Activated T-cell treated with anti-CD3 and anti-CD28 coated beads, Interleukin-2, amount 50 U/mL, for 4 hours (primary cell): Measurements from ENCODE around the gene KLC3. TPM values are rescaled to one million over a fixed set of nuclear protein-coding genes. Genes with fewer than 3 reads are reported as not detected.

ENCODE experiments used
- ATAC-seq, 2 donors: fragments of 200-7000 bp; cut with Tn5 transposase; one replicate each; pipeline ENCODE4 v1.10.0; 2021
- DNase-seq: peaks from one replicate; pipeline ENCODE4 v3.0.0-alpha.2; 2020
- H3K27me3 Mint-ChIP-seq: one replicate; pipeline ENCODE4 v1.8.0; 2021; ENCODE audit warnings: low read depth, mixed read lengths
- H3K36me3 Mint-ChIP-seq: one replicate; pipeline ENCODE4 v1.8.0; 2022; ENCODE audit warnings: mixed read lengths; ENCODE audit not compliant: insufficient read depth
- H3K4me1 Mint-ChIP-seq: one replicate; pipeline ENCODE4 v1.8.0; 2021; ENCODE audit warnings: low read depth, mixed read lengths
- H3K4me3 Mint-ChIP-seq: one replicate; pipeline ENCODE4 v1.8.0; 2021; ENCODE audit warnings: mild to moderate bottlenecking, moderate library complexity, mixed read lengths
- H3K9me3 Mint-ChIP-seq: one replicate; pipeline ENCODE4 v1.8.0; 2021; ENCODE audit warnings: mixed read lengths
- total RNA-seq, 3 donors: library from RNA; stranded (reverse); gene quantifications; one replicate each; pipeline ENCODE4 v1.2.1, GENCODE V29; 2021

The KLC3 gene
- total RNA-seq, 3 donors from 2014 or later = not detected

- Mint-ChIP-seq H3K9me3 (no peaks in the 10 kb centered on the region), H3K4me1 (no peaks in the 10 kb centered on the region), H3K36me3 (peaks cover 13% of the 10 kb centered on the region), H3K4me3 (no peak overlapping the region), H3K27me3 (peaks cover 16% of the 10 kb centered on the region)
- ATAC-seq (no peak), DNase-seq (no peak)
Observed at GRCh38 chr19:45349126-45349415, 8.5 kb downstream of the KLC3 start.

GRCh38 chr19:45349430-45349941 is 8.9 kb downstream of the KLC3 start:
- Mint-ChIP-seq H3K4me1 (no peaks in the 10 kb centered on the region), H3K9me3 (no peaks in the 10 kb centered on the region), H3K36me3 (peaks cover 13% of the 10 kb centered on the region), H3K27me3 (peaks cover 12% of the 10 kb centered on the region), H3K4me3 (no peak overlapping the region)
- ATAC-seq (no peak), DNase-seq (no peak)

- H3K4me3 Mint-ChIP-seq = no peak overlapping the region
- H3K9me3 Mint-ChIP-seq = no peaks in the 10 kb centered on the region
- peaks cover 9% of the 10 kb centered on the region for H3K27me3 Mint-ChIP-seq
- H3K36me3 Mint-ChIP-seq = peaks cover 17% of the 10 kb centered on the region
- no peak for DNase-seq
- no peaks in the 10 kb centered on the region for H3K4me1 Mint-ChIP-seq
- ATAC-seq = no peak
Observed at GRCh38 chr19:45350477-45351058, 10.0 kb downstream of the KLC3 start.

- H3K27me3 Mint-ChIP-seq = peaks cover under 1% of the 10 kb centered on the region
- no peaks in the 10 kb centered on the region for H3K9me3 Mint-ChIP-seq
- ATAC-seq (no peak), DNase-seq (no peak)
- H3K4me3 Mint-ChIP-seq = no peak overlapping the region
- H3K36me3 Mint-ChIP-seq = peaks cover 17% of the 10 kb centered on the region
- H3K4me1 Mint-ChIP-seq = no peaks in the 10 kb centered on the region
Observed at GRCh38 chr19:45351401-45351952, 10.9 kb downstream of the KLC3 start.

GRCh38 chr19:45352062-45352461 is 11.5 kb downstream of the KLC3 start:
- no peak for ATAC-seq
- peaks cover 17% of the 10 kb centered on the region for H3K36me3 Mint-ChIP-seq
- no peaks in the 10 kb centered on the region for H3K27me3 Mint-ChIP-seq
- H3K4me1 Mint-ChIP-seq = no peaks in the 10 kb centered on the region
- no peaks in the 10 kb centered on the region for H3K9me3 Mint-ChIP-seq
- H3K4me3 Mint-ChIP-seq = no peak overlapping the region
- DNase-seq = no peak

GRCh38 chr19:45352471-45352870 is 11.9 kb downstream of the KLC3 start:
- DNase-seq = no peak
- H3K9me3 Mint-ChIP-seq = no peaks in the 10 kb centered on the region
- no peaks in the 10 kb centered on the region for H3K27me3 Mint-ChIP-seq
- H3K4me3 Mint-ChIP-seq = no peak overlapping the region
- no peaks in the 10 kb centered on the region for H3K4me1 Mint-ChIP-seq
- H3K36me3 Mint-ChIP-seq = peaks cover 17% of the 10 kb centered on the region
- no peak for ATAC-seq

GRCh38 chr19:45352914-45353796 is 12.6 kb downstream of the KLC3 start:
- no peaks in the 10 kb centered on the region for H3K4me1 Mint-ChIP-seq
- DNase-seq (no peak), ATAC-seq (no peak)
- no peaks in the 10 kb centered on the region for H3K9me3 Mint-ChIP-seq
- H3K27me3 Mint-ChIP-seq = no peaks in the 10 kb centered on the region
- peaks cover 17% of the 10 kb centered on the region for H3K36me3 Mint-ChIP-seq
- no peak overlapping the region for H3K4me3 Mint-ChIP-seq

- no peaks in the 10 kb centered on the region for H3K4me1 Mint-ChIP-seq
- no peak overlapping the region for H3K4me3 Mint-ChIP-seq
- no peaks in the 10 kb centered on the region for H3K27me3 Mint-ChIP-seq
- peaks cover 19% of the 10 kb centered on the region for H3K36me3 Mint-ChIP-seq
- H3K9me3 Mint-ChIP-seq = no peaks in the 10 kb centered on the region
- DNase-seq = no peak
- no peak for ATAC-seq
Observed at GRCh38 chr19:45354241-45354842, 13.8 kb downstream of the KLC3 start.

GRCh38 chr19:45355402-45355801 is 14.9 kb downstream of the KLC3 start:
- no peaks in the 10 kb centered on the region for H3K9me3 Mint-ChIP-seq
- H3K27me3 Mint-ChIP-seq = no peaks in the 10 kb centered on the region
- H3K4me1 Mint-ChIP-seq = no peaks in the 10 kb centered on the region
- H3K36me3 Mint-ChIP-seq = peaks cover 19% of the 10 kb centered on the region
- ATAC-seq (no peak), DNase-seq (no peak)
- H3K4me3 Mint-ChIP-seq = no peak overlapping the region

GRCh38 chr19:45355910-45356309 is 15.4 kb downstream of the KLC3 start:
- Mint-ChIP-seq H3K27me3 (no peaks in the 10 kb centered on the region), H3K36me3 (peaks cover 17% of the 10 kb centered on the region), H3K9me3 (no peaks in the 10 kb centered on the region), H3K4me1 (no peaks in the 10 kb centered on the region), H3K4me3 (no peak overlapping the region)
- DNase-seq = no peak
- no peak for ATAC-seq

- Mint-ChIP-seq H3K4me1 (no peaks in the 10 kb centered on the region), H3K36me3 (peaks cover 16% of the 10 kb centered on the region), H3K9me3 (no peaks in the 10 kb centered on the region), H3K27me3 (no peaks in the 10 kb centered on the region), H3K4me3 (no peak overlapping the region)
- ATAC-seq (no peak), DNase-seq (no peak)
Observed at GRCh38 chr19:45356760-45357444, 16.4 kb downstream of the KLC3 start.

GRCh38 chr19:45357445-45357783 is 16.9 kb downstream of the KLC3 start:
- Mint-ChIP-seq H3K27me3 (no peaks in the 10 kb centered on the region), H3K4me3 (no peak overlapping the region), H3K36me3 (peaks cover 16% of the 10 kb centered on the region), H3K4me1 (no peaks in the 10 kb centered on the region), H3K9me3 (no peaks in the 10 kb centered on the region)
- DNase-seq = no peak
- no peak for ATAC-seq

- Mint-ChIP-seq H3K4me3 (no peak overlapping the region), H3K9me3 (no peaks in the 10 kb centered on the region), H3K27me3 (no peaks in the 10 kb centered on the region), H3K4me1 (no peaks in the 10 kb centered on the region), H3K36me3 (peaks cover 13% of the 10 kb centered on the region)
- DNase-seq = no peak
- no peak for ATAC-seq
Observed at GRCh38 chr19:45358213-45358792, 17.8 kb downstream of the KLC3 start.

- no peaks in the 10 kb centered on the region for H3K9me3 Mint-ChIP-seq
Observed at GRCh38 chr19:45361608-45362007, 21.1 kb downstream of the KLC3 start.

More at GRCh38 chr19:45361608-45362007, 21.1 kb downstream of the KLC3 start:
- no peaks in the 10 kb centered on the region for H3K27me3 Mint-ChIP-seq
- H3K4me3 Mint-ChIP-seq = no peak overlapping the region
- DNase-seq = no peak
- no peak for ATAC-seq
- H3K4me1 Mint-ChIP-seq = no peaks in the 10 kb centered on the region
- H3K36me3 Mint-ChIP-seq = peaks cover 5% of the 10 kb centered on the region
